GM23248 (cell line): ENCODE measurements around the gene PRRT2. TPM values are rescaled to one million over a fixed set of nuclear protein-coding genes. Genes with fewer than 3 reads are reported as not detected.

ENCODE experiments used
- DNase-seq: peaks from one replicate; pipeline ENCODE4 v3.0.0-alpha.2; 2015
- H2AFZ ChIP-seq: fragments of 200-600 bp; sonication (generic); 2 replicates; pipeline ENCODE4 v1.6.1; 2016; ENCODE audit warnings: antibody characterized with exemption
- H3F3A ChIP-seq: fragments of 200-600 bp; sonication (generic); 2 replicates; pipeline ENCODE4 v1.6.1; 2016; ENCODE audit warnings: mild to moderate bottlenecking, antibody characterized with exemption, mixed run types; ENCODE audit not compliant: insufficient read depth
- H3K27ac ChIP-seq: fragments of 200-600 bp; sonication (generic); 2 replicates; pipeline ENCODE4 v1.5.1; 2016; ENCODE audit warnings: mild to moderate bottlenecking
- H3K27me3 ChIP-seq: fragments of 200-600 bp; sonication (generic); replicated peaks from 2 replicates; pipeline ENCODE4 v1.6.1; 2016; ENCODE audit warnings: mild to moderate bottlenecking; ENCODE audit not compliant: insufficient read depth
- H3K36me3 ChIP-seq: fragments of 200-600 bp; sonication (generic); 2 replicates; pipeline ENCODE4 v1.6.1; 2016; ENCODE audit warnings: low read depth, mild to moderate bottlenecking
- H3K4me1 ChIP-seq: fragments of 200-600 bp; sonication (generic); 2 replicates; pipeline ENCODE4 v1.6.1; 2016; ENCODE audit warnings: mild to moderate bottlenecking; ENCODE audit not compliant: insufficient read depth
- H3K4me2 ChIP-seq: fragments of 200-600 bp; sonication (generic); one replicate; pipeline ENCODE4 v1.6.1; 2016; ENCODE audit warnings: mild to moderate bottlenecking; ENCODE audit not compliant: unreplicated experiment
- H3K4me3 ChIP-seq: fragments of 200-600 bp; sonication (generic); 2 replicates; pipeline ENCODE4 v1.5.1; 2016; ENCODE audit warnings: mild to moderate bottlenecking
- H3K79me2 ChIP-seq: fragments of 200-600 bp; sonication (generic); 2 replicates; pipeline ENCODE4 v1.6.1; 2016; ENCODE audit warnings: mild to moderate bottlenecking; ENCODE audit not compliant: insufficient read depth
- H3K9ac ChIP-seq: fragments of 200-600 bp; sonication (generic); 2 replicates; pipeline ENCODE4 v1.6.1; 2016; ENCODE audit warnings: mild to moderate bottlenecking
- H3K9me2 ChIP-seq: fragments of 200-600 bp; sonication (generic); 2 replicates; pipeline ENCODE4 v1.6.1; 2016; ENCODE audit warnings: mixed run types, mild to moderate bottlenecking, moderate library complexity; ENCODE audit not compliant: insufficient read depth
- H3K9me3 ChIP-seq: fragments of 200-600 bp; sonication (generic); one replicate; pipeline ENCODE4 v1.6.1; 2017; ENCODE audit warnings: low read depth
- H4K20me1 ChIP-seq: fragments of 200-600 bp; sonication (generic); 2 replicates; pipeline ENCODE4 v1.6.0; 2016; ENCODE audit not compliant: insufficient read depth
- EZH2 ChIP-seq: fragments of 200-600 bp; sonication (generic); IDR thresholded peaks from 2 replicates; pipeline ENCODE4 v1.6.1; 2018; ENCODE audit warnings: antibody characterized with exemption, mild to moderate bottlenecking; ENCODE audit not compliant: insufficient read depth, poor library complexity, severe bottlenecking
- EZH2phosphoT487 ChIP-seq: fragments of 200-600 bp; sonication (generic); IDR thresholded peaks from 2 replicates; pipeline ENCODE4 v1.6.1; 2018; ENCODE audit warnings: antibody characterized with exemption, moderate library complexity, mild to moderate bottlenecking, low read depth; ENCODE audit not compliant: insufficient read depth
- WGBS, 2 experiments: methylation state at CpG; one replicate each; pipeline ENCODE4 v1.1.6; 2015 to 2017; ENCODE audit warnings: low lambda C conversion rate in 2 of 2, low coverage in 1 of 2; ENCODE audit errors: missing lambda C conversion rate in 2 of 2; 5-methylcytosine and 5-hydroxymethylcytosine counted together
- in situ Hi-C: fragments of 300-500 bp; cut with MboI; formaldehyde crosslinking; loops from 2 replicates; pipeline ENCODE4 v1.15.0; 2020
- polyA plus RNA-seq: library from polyadenylated mRNA; unstranded; fragments of >200 nt; fragmentation: Nextera tagmentation; extraction: Ambion mirVana; gene quantifications from 2 replicates; pipeline ENCODE4 v1.2.1, GENCODE V29; 2016
- small RNA-seq: library from RNA; depleted of rRNA; stranded (forward); fragments of <200 nt; gene quantifications from one replicate; pipeline ENCODE3, GENCODE V24; 2014; ENCODE audit warnings: low read depth, low replicate concordance
- total RNA-seq: library from RNA; depleted of rRNA; stranded (reverse); fragments of >200 nt; shearing (Covaris generic); gene quantifications from 2 replicates; pipeline ENCODE4 v1.2.3, GENCODE V29; 2014; rRNA removed

Gene PRRT2
- total and polyA plus RNA-seq, 2 experiments from 2014 or later: 0.43 to 2.1 TPM

GRCh38 chr16:29862884-29863668 lies 51.1 kb downstream of the PRRT2 start, which contains the start of gene CDIPT:
Gene CDIPT (minus strand): TSS chr16:29863226. CDS start chr16:29862857, 369 bp downstream.
- Histone ChIP-seq H3K4me1 (peaks cover 8% of the 10 kb centered on the region), H3K79me2 (peaks cover 28% of the 10 kb centered on the region), H2AFZ (peak within 1 kb of the TSS; percentile 77), H4K20me1 (no peaks in the 10 kb centered on the region), H3K27ac (peak within 1 kb of the TSS; percentile 91), H3K9me3 (no peaks in the 10 kb centered on the region), H3K27me3 (no peaks in the 10 kb centered on the region), H3K36me3 (no peaks in the 10 kb centered on the region), H3K4me2 (peak within 1 kb of the TSS; percentile 85), H3K9ac (peak within 1 kb of the TSS; percentile 85), H3K4me3 (peak within 1 kb of the TSS; percentile 80), H3K9me2 (no peaks in the 10 kb centered on the region), H3F3A (peaks cover 8% of the 10 kb centered on the region)
- in situ Hi-C loops: no loop called here
- no peak for TF ChIP-seq EZH2
- TF ChIP-seq EZH2phosphoT487: no peak
- 1% methylated on average over 57 of the region's 57 CpGs for WGBS, 2 experiments
- DNase-seq: peak; percentile 98

GRCh38 chr16:29863669-29863984 lies 51.6 kb downstream of the PRRT2 start:
- H3K4me2 ChIP-seq: peak overlapping the region; percentile 85
- DNase-seq: no peak
- no peaks in the 10 kb centered on the region for H3K36me3 ChIP-seq
- H3K9ac ChIP-seq: peak overlapping the region; percentile 85
- in situ Hi-C loops: no loop called here
- H4K20me1 ChIP-seq: no peaks in the 10 kb centered on the region
- no peak overlapping the region for H3K27ac ChIP-seq
- H3F3A ChIP-seq: peaks cover 2% of the 10 kb centered on the region; the same call in 1 of the 2 replicates
- H3K4me1 ChIP-seq: peaks cover 8% of the 10 kb centered on the region
- no peaks in the 10 kb centered on the region for H3K9me2 ChIP-seq
- peak overlapping the region; percentile 80 for H3K4me3 ChIP-seq
- 19 to 41% methylated on average over 10 to 16 of the region's 16 CpGs for WGBS, 2 experiments
- peaks cover 28% of the 10 kb centered on the region for H3K79me2 ChIP-seq
- no peaks in the 10 kb centered on the region for H3K27me3 ChIP-seq
- peak overlapping the region; percentile 77 for H2AFZ ChIP-seq
- no peaks in the 10 kb centered on the region for H3K9me3 ChIP-seq
- TF ChIP-seq EZH2phosphoT487 (no peak), EZH2 (no peak)

- DNase-seq: no peak
- no peak overlapping the region for H3K27ac ChIP-seq
- H3K4me1 ChIP-seq: peaks cover 8% of the 10 kb centered on the region
- no peak overlapping the region for H3K4me3 ChIP-seq
- no peaks in the 10 kb centered on the region for H3K27me3 ChIP-seq
- H4K20me1 ChIP-seq: no peaks in the 10 kb centered on the region
- H3K9ac ChIP-seq: no peak overlapping the region
- TF ChIP-seq EZH2phosphoT487 (no peak), EZH2 (no peak)
- H3K9me3 ChIP-seq: no peaks in the 10 kb centered on the region
- 74 to 86% methylated on average over 7 to 9 of the region's 9 CpGs for WGBS, 2 experiments
- no peaks in the 10 kb centered on the region for H3K9me2 ChIP-seq
- H2AFZ ChIP-seq: no peak overlapping the region
- in situ Hi-C loops: no loop called here
- no peaks in the 10 kb centered on the region for H3F3A ChIP-seq
- peak overlapping the region; percentile 85 for H3K4me2 ChIP-seq
- no peaks in the 10 kb centered on the region for H3K36me3 ChIP-seq
- peaks cover 28% of the 10 kb centered on the region for H3K79me2 ChIP-seq
Observed at GRCh38 chr16:29864205-29864604, 52.2 kb downstream of the PRRT2 start.

Small RNA genes lying within 50 kb of the gene (small RNA-seq; reads per million reads assigned to genes)
- not detected for gene AC009133.6
- gene AC120114.4: not detected

Other genes with a start within 250 kb of the PRRT2 start
- not detected in 2 replicates for gene SPN, start 148.9 kb upstream of the PRRT2 start, total RNA-seq
- gene SPN, start 148.9 kb upstream of the PRRT2 start, polyA plus RNA-seq: 0.14 TPM in 1 of 2 replicates, not detected in the other
- 0.32 TPM in 1 of 2 replicates, not detected in the other for gene QPRT, start 133.0 kb upstream of the PRRT2 start, total RNA-seq
- gene QPRT, start 133.0 kb upstream of the PRRT2 start, polyA plus RNA-seq: 0.27 and 0.85 TPM in 2 replicates
- not detected in 2 replicates for gene C16orf54, start 66.2 kb upstream of the PRRT2 start, total RNA-seq
- not detected in 2 replicates for gene C16orf54, start 66.2 kb upstream of the PRRT2 start, polyA plus RNA-seq
- not detected in 2 replicates for gene ZG16, start 33.9 kb upstream of the PRRT2 start, total RNA-seq
- gene ZG16, start 33.9 kb upstream of the PRRT2 start, polyA plus RNA-seq: not detected in 2 replicates
- gene KIF22, start 21.4 kb upstream of the PRRT2 start, total RNA-seq: 28.7 and 30.4 TPM in 2 replicates
- 39.5 and 41.8 TPM in 2 replicates for gene KIF22, start 21.4 kb upstream of the PRRT2 start, polyA plus RNA-seq
- 169 and 215 TPM in 2 replicates for gene MAZ, start 5.7 kb upstream of the PRRT2 start, total RNA-seq
- 74.5 and 76.8 TPM in 2 replicates for gene MAZ, start 5.7 kb upstream of the PRRT2 start, polyA plus RNA-seq
- 23.6 and 30.6 TPM in 2 replicates for gene PAGR1, start 4.0 kb downstream of the PRRT2 start, total RNA-seq
- 17.5 and 19.3 TPM in 2 replicates for gene PAGR1, start 4.0 kb downstream of the PRRT2 start, polyA plus RNA-seq
- gene MVP, start 8.3 kb downstream of the PRRT2 start, total RNA-seq: 272 and 296 TPM in 2 replicates
- gene MVP, start 8.3 kb downstream of the PRRT2 start, polyA plus RNA-seq: 230 and 235 TPM in 2 replicates
- gene CDIPT, start 51.0 kb downstream of the PRRT2 start, total RNA-seq: 161 and 181 TPM in 2 replicates
- 126 and 128 TPM in 2 replicates for gene CDIPT, start 51.0 kb downstream of the PRRT2 start, polyA plus RNA-seq
- 30.7 and 34.7 TPM in 2 replicates for gene SEZ6L2, start 87.4 kb downstream of the PRRT2 start, total RNA-seq
- gene SEZ6L2, start 87.4 kb downstream of the PRRT2 start, polyA plus RNA-seq: 6.9 and 7.3 TPM in 2 replicates
- gene ASPHD1, start 88.3 kb downstream of the PRRT2 start, total RNA-seq: 6.9 and 18.7 TPM in 2 replicates
- 18.5 and 19.3 TPM in 2 replicates for gene ASPHD1, start 88.3 kb downstream of the PRRT2 start, polyA plus RNA-seq
- 3.7 and 14.7 TPM in 2 replicates for gene KCTD13, start 114.0 kb downstream of the PRRT2 start, total RNA-seq
- 10.7 and 12.6 TPM in 2 replicates for gene KCTD13, start 114.0 kb downstream of the PRRT2 start, polyA plus RNA-seq
- gene TMEM219, start 149.9 kb downstream of the PRRT2 start, total RNA-seq: 91.6 and 124 TPM in 2 replicates
- 162 and 166 TPM in 2 replicates for gene TMEM219, start 149.9 kb downstream of the PRRT2 start, polyA plus RNA-seq
- 57.7 and 57.9 TPM in 2 replicates for gene TAOK2, start 161.7 kb downstream of the PRRT2 start, total RNA-seq
- gene TAOK2, start 161.7 kb downstream of the PRRT2 start, polyA plus RNA-seq: 12.5 and 13.6 TPM in 2 replicates
- gene HIRIP3, start 183.4 kb downstream of the PRRT2 start, total RNA-seq: 3.2 and 3.9 TPM in 2 replicates
- gene HIRIP3, start 183.4 kb downstream of the PRRT2 start, polyA plus RNA-seq: 11.9 and 14.0 TPM in 2 replicates
- 51.1 and 111 TPM in 2 replicates for gene INO80E, start 184.0 kb downstream of the PRRT2 start, total RNA-seq
- gene INO80E, start 184.0 kb downstream of the PRRT2 start, polyA plus RNA-seq: 32.3 and 35.3 TPM in 2 replicates
- not detected in 2 replicates for gene DOC2A, start 198.8 kb downstream of the PRRT2 start, total RNA-seq
- not detected in 2 replicates for gene DOC2A, start 198.8 kb downstream of the PRRT2 start, polyA plus RNA-seq
- not detected in 2 replicates for gene C16orf92, start 211.0 kb downstream of the PRRT2 start, total RNA-seq
- not detected in 2 replicates for gene C16orf92, start 211.0 kb downstream of the PRRT2 start, polyA plus RNA-seq
- not detected in 2 replicates for gene TLCD3B, start 219.1 kb downstream of the PRRT2 start, total RNA-seq
- gene TLCD3B, start 219.1 kb downstream of the PRRT2 start, polyA plus RNA-seq: 0.13 TPM in 1 of 2 replicates, not detected in the other